ENCODE results near the gene SLC25A45.

The SLC25A45 gene

GRCh38 chr11:65383778-65384177, 1.3 kb upstream of the SLC25A45 start:
- DNase-seq = no peak

- peak in 1 of 2 experiments; percentile 96 for DNase-seq
Observed at GRCh38 chr11:65382804-65383368, 440 bp upstream of the SLC25A45 start.

- DNase-seq = no peak
Observed at GRCh38 chr11:65381716-65382032, 772 bp downstream of the SLC25A45 start.

- no peak for DNase-seq
Observed at GRCh38 chr11:65380460-65381119, 1.9 kb downstream of the SLC25A45 start.

GRCh38 chr11:65379698-65380459, 2.6 kb downstream of the SLC25A45 start:
- DNase-seq = no peak

- DNase-seq = no peak
Observed at GRCh38 chr11:65378928-65379638, 3.4 kb downstream of the SLC25A45 start.

GRCh38 chr11:65378208-65378927, 4.1 kb downstream of the SLC25A45 start:
- DNase-seq = peak in 1 of 2 experiments; percentile 22

GRCh38 chr11:65377777-65378176, 4.7 kb downstream of the SLC25A45 start:
- DNase-seq = no peak

GRCh38 chr11:65377036-65377435, 5.4 kb downstream of the SLC25A45 start:
- no peak for DNase-seq

- DNase-seq = no peak
Observed at GRCh38 chr11:65376138-65376713, 6.2 kb downstream of the SLC25A45 start.

GRCh38 chr11:65375012-65375411, 7.4 kb downstream of the SLC25A45 start:
- DNase-seq = no peak

GRCh38 chr11:65373839-65374580, 8.4 kb downstream of the SLC25A45 start:
- no peak for DNase-seq

GRCh38 chr11:65370659-65371049, 11.8 kb downstream of the SLC25A45 start:
- no peak for DNase-seq

- peak; percentile 71 to 77 for DNase-seq
Observed at GRCh38 chr11:65366340-65366773, 16.1 kb downstream of the SLC25A45 start.

GRCh38 chr11:65363770-65364169, 18.7 kb downstream of the SLC25A45 start:
- no peak for DNase-seq

- DNase-seq = no peak
Observed at GRCh38 chr11:65362966-65363365, 19.5 kb downstream of the SLC25A45 start.

GRCh38 chr11:65362320-65362931, 20.0 kb downstream of the SLC25A45 start:
- DNase-seq = no peak

- DNase-seq = no peak
Observed at GRCh38 chr11:65357856-65358356, 24.5 kb downstream of the SLC25A45 start.

GRCh38 chr11:65356394-65356972, 26.0 kb downstream of the SLC25A45 start:
- no peak for DNase-seq

GRCh38 chr11:65355776-65356393, 26.6 kb downstream of the SLC25A45 start:
- DNase-seq = no peak

Data from NCI-H524 (cell line).